NCI-H2029 treated with DMSO at 0.1 percent for 48 hours (cell line): ENCODE results near the gene NINJ2.

ENCODE experiments used
- DNase-seq: peaks from one replicate; lab custom pipeline; 2025; lab: John Stamatoyannopoulos, UW

Gene NINJ2

GRCh38 chr12:527729-528128 lies 135.5 kb downstream of the NINJ2 start:
- DNase-seq = no peak

- DNase-seq = no peak
Measured at GRCh38 chr12:527241-527640, 136.0 kb downstream of the NINJ2 start.

- no peak for DNase-seq
Measured at GRCh38 chr12:526089-526488, 137.2 kb downstream of the NINJ2 start.

- DNase-seq = no peak
Measured at GRCh38 chr12:524167-524951, 138.9 kb downstream of the NINJ2 start.

- no peak for DNase-seq
Measured at GRCh38 chr12:522692-523378, 140.4 kb downstream of the NINJ2 start.

- no peak for DNase-seq
Measured at GRCh38 chr12:520119-520518, 143.1 kb downstream of the NINJ2 start.

GRCh38 chr12:517538-517937 lies 145.7 kb downstream of the NINJ2 start:
- DNase-seq = no peak
